Activated CD8-positive, alpha-beta memory T cell treated with anti-CD3 and anti-CD28 coated beads for 4 hours (primary cell): ENCODE results near the gene TRNT1.
A peak's percentile ranks its signal among the peaks of the same experiment; 100 is the strongest.

Source experiments
- DNase-seq, 2 donors: peaks; one replicate each; pipeline ENCODE4 v3.0.0-alpha.2; 2020; ENCODE audit warnings: low read depth in 2 of 2

The TRNT1 gene

GRCh38 chr3:3110749-3111361 lies 15.9 kb upstream of the TRNT1 start:
- DNase-seq = no peak

DNA sequence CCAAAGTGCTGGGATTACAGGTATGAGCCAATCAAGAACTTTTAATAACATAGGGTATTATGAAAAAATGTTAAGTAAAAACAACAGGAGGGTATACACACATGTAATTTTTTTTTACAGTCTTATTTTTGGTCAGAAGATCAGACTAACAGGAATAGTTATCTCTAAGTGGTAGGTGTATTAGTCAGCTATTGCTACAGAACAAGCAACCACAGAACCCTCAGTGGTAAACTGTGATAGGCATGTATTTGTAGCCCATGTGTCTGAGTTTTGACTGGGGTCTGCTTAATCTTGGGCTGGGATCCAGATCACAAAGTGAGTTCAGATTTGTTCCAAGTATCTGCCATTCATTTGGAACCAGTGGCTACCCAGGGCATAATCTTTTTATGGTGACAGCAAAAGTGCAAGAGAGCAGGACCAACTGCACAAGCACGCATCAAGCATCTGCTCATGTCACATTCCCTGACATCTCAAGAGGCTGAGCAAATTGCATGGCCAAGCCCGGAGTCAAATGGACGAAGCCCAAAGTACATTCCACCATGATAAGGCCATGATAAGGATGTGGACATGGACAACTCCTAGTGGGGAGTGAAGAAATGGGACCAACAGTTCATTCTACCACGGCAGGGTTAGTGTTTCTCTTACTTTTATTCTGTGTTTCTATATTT lies 13.6 kb upstream of the TRNT1 start:
- no peak for DNase-seq

GRCh38 chr3:3117651-3118050 lies 9.1 kb upstream of the TRNT1 start:
- no peak for DNase-seq

DNA sequence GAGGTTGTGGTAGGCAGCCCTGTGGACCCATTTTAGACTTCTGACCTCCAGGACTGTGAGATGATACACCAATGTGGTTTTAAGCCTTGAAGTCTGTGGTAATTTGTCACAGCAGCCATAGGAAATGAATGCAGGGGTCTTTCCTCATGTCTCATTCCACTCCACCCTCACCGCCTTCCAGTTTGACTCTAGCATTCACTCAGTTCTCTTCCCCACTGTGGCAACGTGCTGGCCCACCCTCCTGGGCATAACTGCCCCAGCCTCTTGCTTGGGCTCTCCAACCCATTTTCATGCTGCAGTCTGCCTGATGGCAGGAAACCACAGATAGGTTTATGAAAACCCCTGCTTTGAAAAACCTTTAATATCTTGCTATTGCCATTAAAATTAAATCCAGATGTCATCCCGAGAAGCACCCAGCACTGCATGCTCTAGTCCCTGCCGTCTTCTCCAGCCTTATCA lies 7.3 kb upstream of the TRNT1 start:
- DNase-seq = no peak

GRCh38 chr3:3125977-3126376 lies 763 bp upstream of the TRNT1 start:
- DNase-seq = no peak

GRCh38 chr3:3127432-3128010 lies 781 bp downstream of the TRNT1 start:
- DNase-seq = peak in 1 of 2 donors; percentile 25

DNA sequence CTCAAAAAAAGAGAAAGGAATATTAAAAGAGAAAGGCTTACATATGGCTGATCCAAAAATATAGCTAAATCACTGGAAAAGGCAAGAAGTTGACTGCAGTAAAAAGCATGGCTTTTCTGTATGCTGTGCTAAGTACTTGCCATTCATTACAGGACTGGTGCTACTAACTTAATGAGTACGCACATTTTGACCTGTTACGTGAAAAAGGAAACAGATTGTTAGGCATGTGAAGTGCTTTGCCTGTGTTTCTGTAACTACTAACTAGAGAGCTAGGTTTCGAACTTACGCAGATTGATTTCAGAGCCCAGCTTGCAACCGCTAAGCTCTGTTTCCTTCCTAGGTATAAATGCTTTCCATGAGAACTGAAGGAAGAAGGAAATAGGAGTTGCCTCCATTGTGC lies 2.8 kb downstream of the TRNT1 start:
- no peak for DNase-seq

GRCh38 chr3:3133500-3133899 lies 6.8 kb downstream of the TRNT1 start:
- no peak for DNase-seq

DNA sequence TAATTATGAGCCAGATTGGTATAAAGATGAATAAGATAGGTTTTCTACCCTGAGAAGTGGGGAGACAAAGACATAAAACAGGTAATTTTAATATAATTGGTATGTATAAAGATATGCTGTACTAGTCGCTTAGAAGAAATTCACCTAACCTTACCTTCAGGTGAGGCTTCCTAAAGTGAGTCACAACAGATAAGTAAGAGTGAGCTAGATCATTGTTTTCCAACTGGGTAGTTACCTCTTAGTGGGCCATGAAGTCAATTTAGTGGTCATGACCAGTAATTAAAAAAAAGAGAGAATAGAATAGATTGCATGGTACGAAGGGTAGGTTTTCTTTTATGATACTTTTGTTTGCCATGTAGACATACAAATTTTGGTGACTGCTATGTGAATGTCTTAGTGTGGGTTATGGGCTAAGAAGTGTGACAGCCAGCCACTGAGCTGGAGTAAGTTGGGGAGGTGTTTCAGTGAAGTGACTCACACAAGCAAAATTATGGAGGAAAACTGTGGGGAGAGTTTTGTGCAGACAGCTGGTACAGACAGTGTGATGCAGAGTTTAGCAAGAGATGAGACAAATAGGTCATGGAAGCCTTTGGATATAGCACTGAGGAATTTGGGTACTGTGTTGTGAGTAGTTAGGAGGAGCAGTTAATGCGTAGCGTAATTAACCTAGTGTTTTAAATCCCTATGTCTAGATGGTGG lies 8.2 kb downstream of the TRNT1 start:
- DNase-seq = no peak

DNA sequence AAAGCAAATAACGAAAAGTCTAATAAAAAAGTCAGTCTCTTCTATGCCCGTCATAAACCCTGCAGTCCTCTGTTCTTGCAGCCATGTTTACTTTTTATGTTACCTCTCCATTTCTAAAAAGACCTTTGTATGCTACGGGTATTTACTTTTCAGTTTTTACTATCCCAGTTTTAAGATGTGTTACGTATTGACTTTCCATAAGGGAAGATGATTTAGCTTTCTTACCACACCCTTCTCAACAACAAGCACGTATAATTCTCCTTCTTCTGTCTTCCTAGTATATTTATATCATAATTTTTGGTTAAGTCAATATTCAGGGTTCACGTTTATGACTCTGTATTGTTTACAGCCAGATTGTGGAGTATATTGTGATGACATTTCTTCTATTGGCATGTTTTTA lies 10.8 kb downstream of the TRNT1 start:
- DNase-seq = no peak

DNA sequence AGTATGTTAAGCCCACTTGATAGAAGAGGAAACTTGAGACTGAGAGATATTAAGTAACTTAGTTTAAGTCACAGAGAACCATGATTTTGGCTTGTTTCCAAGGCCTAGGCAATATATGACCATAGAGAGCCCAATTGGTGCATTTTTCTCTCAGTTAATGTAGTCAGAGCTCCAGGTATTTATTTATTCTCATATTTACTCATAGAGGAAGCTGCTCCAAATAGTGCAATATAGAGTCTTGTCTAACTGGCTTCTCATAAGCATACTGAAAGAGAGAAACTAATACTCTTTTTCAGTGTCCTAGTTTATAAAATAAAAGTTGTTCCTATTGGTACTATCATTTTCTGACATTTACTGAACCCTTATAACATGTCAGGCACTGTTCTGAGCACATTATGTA lies 15.2 kb downstream of the TRNT1 start:
- DNase-seq = no peak

DNA sequence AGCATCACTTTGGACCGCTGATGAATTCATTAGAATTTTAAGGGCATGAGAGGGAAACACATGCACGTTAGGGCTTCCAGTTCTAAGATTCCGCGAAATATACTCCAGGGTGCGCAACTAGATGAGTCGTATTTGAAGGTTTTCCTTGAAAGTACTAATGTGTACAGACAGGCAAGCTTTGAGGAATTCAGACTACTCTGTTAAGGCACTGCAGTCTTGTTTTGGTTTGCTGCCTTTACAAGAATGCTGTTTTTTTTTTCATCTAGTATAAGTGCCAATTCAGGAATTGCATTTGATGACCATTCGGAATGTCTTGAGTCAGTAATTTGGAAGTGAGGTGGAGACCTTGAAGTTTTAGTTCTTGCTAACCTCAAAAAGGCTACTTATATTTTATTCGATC lies 19.1 kb downstream of the TRNT1 start:
- DNase-seq = no peak

GRCh38 chr3:3149560-3149959 lies 22.8 kb downstream of the TRNT1 start:
- no peak for DNase-seq

- no peak for DNase-seq
Measured at GRCh38 chr3:3151513-3151912, 24.8 kb downstream of the TRNT1 start.

- DNase-seq = no peak
Measured at GRCh38 chr3:3154879-3155610, 28.3 kb downstream of the TRNT1 start.

DNA sequence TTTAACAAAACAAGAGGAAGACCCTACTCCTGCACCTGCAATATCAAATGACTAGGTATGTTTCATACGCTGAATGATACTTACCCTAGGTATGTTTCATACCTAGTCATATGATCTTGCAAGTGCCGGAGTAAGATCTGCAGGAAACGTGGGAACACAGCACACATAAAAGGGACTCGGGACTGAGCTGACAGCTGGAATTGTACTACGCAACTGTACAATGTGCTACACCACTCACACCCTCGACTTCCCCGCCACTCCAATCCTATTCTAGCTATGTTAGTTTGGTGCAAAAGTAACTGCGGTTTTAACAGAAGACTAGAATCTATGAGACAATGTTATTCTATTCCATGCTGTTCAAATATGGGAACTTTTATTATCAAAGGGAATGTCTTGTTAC lies 30.7 kb downstream of the TRNT1 start:
- DNase-seq = no peak

DNA sequence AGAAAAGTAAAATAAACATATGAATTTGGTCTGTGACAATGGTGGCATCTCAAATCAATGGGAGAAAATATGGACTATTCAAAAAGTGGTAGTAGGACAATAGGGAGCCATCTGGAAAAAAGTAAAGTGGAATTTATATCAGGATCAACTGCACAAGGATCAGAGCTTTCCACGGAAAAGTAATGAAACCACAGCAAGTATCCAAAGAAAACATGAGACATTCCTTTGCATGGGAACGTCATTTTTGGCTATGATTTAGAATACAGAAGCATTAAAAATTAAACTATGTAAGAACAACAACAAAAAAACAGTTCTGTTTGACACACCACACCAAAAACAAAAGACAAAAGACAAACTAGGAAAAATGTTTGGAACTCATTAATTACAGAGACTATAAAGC lies 34.1 kb downstream of the TRNT1 start:
- no peak for DNase-seq

DNA sequence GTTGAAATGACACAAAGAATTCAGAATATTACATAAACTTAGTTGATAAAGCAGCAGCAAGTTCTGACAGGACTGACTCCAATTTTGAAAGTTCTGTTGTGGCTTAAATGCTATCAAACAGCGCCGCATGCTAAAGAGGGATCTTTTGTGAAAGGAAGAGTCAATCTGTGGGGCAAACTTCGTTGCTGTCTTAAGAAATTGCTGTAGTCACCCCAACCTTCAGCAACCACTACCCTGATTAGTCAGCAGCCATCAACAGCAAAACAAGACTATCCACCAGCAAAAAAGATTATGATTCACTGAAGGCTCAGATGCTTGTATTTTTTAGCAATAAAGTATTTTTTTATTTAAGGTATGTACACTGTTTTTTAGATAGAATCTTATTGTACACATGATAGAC lies 38.5 kb downstream of the TRNT1 start:
- no peak for DNase-seq

DNA sequence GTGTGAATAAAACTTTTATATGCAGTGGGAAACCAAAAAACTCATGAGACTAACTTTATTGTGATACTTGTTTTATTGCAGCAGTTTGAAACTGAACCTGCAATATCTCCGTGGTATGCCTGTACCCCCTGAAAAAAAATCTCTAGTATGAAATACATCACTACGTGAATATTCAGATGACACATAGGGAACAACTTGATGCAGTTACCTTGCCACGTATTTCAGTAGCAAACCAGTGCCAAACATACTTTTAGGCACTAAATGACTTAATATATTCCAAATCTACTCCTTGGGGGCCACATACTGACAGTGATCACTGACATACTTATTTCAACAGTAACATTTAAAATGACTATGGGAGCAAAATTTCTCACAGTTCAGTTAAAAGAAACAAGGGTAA lies 38.9 kb downstream of the TRNT1 start:
- no peak for DNase-seq

DNA sequence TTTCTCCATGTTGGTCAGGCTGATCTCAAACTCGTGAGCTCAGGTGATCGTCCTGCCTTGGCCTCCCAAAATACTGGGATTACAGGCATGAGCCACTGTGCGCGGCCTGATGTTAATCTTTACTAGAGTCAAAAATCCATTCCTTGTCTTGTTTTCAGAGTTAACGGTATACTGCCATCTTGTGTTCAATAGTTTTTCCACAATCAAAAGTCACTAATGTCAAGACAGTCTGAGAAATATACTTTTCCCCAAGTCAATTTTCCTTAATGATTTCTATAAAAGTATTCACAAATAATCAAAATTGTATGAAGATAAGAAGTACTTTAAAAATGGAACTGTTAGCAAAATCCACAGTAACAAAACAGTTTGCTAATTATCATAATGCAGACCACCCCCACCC lies 44.3 kb downstream of the TRNT1 start:
- DNase-seq = no peak

GRCh38 chr3:3172627-3173026 lies 45.9 kb downstream of the TRNT1 start:
- no peak for DNase-seq

DNA sequence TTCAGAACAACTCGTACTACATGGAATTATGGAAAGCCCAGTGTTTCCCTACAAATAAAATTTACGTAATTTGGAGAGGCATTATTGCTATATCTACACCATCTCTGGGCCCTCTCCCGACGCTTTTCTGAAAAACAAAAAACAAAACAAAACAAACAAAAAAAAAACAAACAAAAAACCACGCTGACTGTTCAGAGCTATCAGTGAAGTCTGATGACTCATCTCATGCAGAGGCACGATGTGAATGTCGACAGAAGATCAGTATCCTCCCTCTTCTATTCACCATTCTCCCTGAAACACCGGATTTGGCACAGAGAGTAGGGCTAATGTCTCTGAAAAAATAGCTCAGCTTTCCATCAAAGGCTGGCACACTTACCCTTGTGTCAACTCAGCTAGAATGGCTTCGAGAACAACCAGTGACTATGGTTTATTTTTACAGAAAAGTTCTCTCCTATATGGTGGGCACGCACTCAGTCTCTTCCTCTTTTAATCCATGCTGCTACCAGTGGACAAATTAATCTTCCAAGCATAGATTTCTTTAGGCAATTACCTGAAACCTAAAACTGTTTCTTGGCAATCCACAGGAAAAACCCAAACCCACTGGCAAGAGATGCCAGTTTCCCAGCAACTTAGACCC lies 51.2 kb downstream of the TRNT1 start:
- DNase-seq = no peak
